Panc1 (cell line): ENCODE measurements around the gene FAM184B. TPM values are rescaled to one million over a fixed set of nuclear protein-coding genes. Genes with fewer than 3 reads are reported as not detected.

Experiments used
- ATAC-seq: fragments of 200-7000 bp; cut with Tn5 transposase; 2 replicates; pipeline ENCODE4 v1.9.1; 2020; ENCODE audit warnings: mild to moderate bottlenecking, moderate library complexity
- BruUV-seq: library from RNA; stranded (reverse); fragments of 400-500 nt; replicated peaks from 2 replicates; lab custom pipeline; 2021; lab: Mats Ljungman, UMichigan
- CTCF ChIA-PET: fragments of 300-600 bp; sonication (Branson Sonifier 250); formaldehyde crosslinking; loops from one replicate; lab custom pipeline; 2022; ENCODE audit warnings: antibody characterized with exemption; lab: Charles Lee
- POLR2A ChIA-PET: fragments of 300-600 bp; sonication (Branson Sonifier 250); formaldehyde crosslinking; loops from one replicate; lab custom pipeline; 2022; ENCODE audit warnings: antibody characterized with exemption; lab: Charles Lee
- DNase-seq: peaks from one replicate; pipeline ENCODE4 v3.0.0-alpha.2; 2010; ENCODE audit warnings: low read depth, low spot score
- H3K27ac ChIP-seq: 2 replicates; pipeline ENCODE4 v1.5.1; 2011; ENCODE audit warnings: mild to moderate bottlenecking, low read length, inconsistent platforms
- H3K27me3 ChIP-seq: fragments of 200-500 bp; sonication (Bioruptor generic); 2 replicates; pipeline ENCODE4 v1.6.0; 2014; ENCODE audit warnings: low read length, inconsistent platforms; ENCODE audit not compliant: control insufficient read depth, insufficient read depth
- H3K36me3 ChIP-seq: fragments of 200-500 bp; sonication (Bioruptor generic); 2 replicates; pipeline ENCODE4 v1.5.1; 2014; ENCODE audit warnings: inconsistent platforms, mild to moderate bottlenecking, low read length, moderate library complexity; ENCODE audit not compliant: control insufficient read depth, insufficient read depth
- H3K4me1 ChIP-seq: 2 replicates; pipeline ENCODE4 v1.5.1; 2011; ENCODE audit warnings: inconsistent platforms, mild to moderate bottlenecking, low read length, moderate library complexity; ENCODE audit not compliant: control insufficient read depth, insufficient read depth
- H3K4me3 ChIP-seq, 2 experiments: 2 replicates each; pipeline ENCODE4 v1.5.1; 2011 to 2012; ENCODE audit warnings: low read depth in 2 of 2, low read length in 2 of 2, mild to moderate bottlenecking in 2 of 2, inconsistent platforms in 1 of 2, moderate library complexity in 1 of 2
- H3K9me3 ChIP-seq: fragments of 200-500 bp; sonication (Bioruptor generic); 2 replicates; pipeline ENCODE4 v1.5.1; 2014; ENCODE audit warnings: low read depth, mild to moderate bottlenecking, inconsistent platforms, low read length, moderate library complexity; ENCODE audit not compliant: control insufficient read depth, insufficient read depth
- POLR2AphosphoS5 ChIP-seq: IDR thresholded peaks from 2 replicates; pipeline ENCODE4 v1.6.1; 2012; ENCODE audit warnings: mild to moderate bottlenecking, low read depth, low read length, moderate library complexity
- SIN3A ChIP-seq: IDR thresholded peaks from 2 replicates; pipeline ENCODE4 v1.6.1; 2012; ENCODE audit warnings: low read depth, mild to moderate bottlenecking, low read length, moderate library complexity, borderline replicate concordance; ENCODE audit not compliant: insufficient read depth
- TCF7L2 ChIP-seq: IDR thresholded peaks from 2 replicates; pipeline ENCODE4 v1.6.1; 2011; ENCODE audit warnings: mild to moderate bottlenecking, low read depth, low read length, inconsistent platforms
- in situ Hi-C: cut with HindIII; loops from 2 replicates; pipeline ENCODE4 v1.10.0; 2016; ENCODE audit warnings: low sequenced_read_pairs, low pct_unique_long_range_greater_than_20kb
- intact Hi-C: fragments of 100-400 bp; cut with micrococcal nuclease; formaldehyde crosslinking; loops from one replicate; pipeline ENCODE4 v1.10.0; 2022; ENCODE audit not compliant: unreplicated experiment
- total RNA-seq: library from RNA; stranded (reverse); gene quantifications from one replicate; pipeline ENCODE4 v1.2.1, GENCODE V29; 2021; ENCODE audit not compliant: unreplicated experiment
- TF ChIP-seq, protein P1 (sequence below): fragments of 450-650 bp; IDR thresholded peaks from 2 replicates; pipeline ENCODE4 v1.5.1; 2017; ENCODE audit warnings: mild to moderate bottlenecking
- TF ChIP-seq, protein P2 (sequence below), 2 experiments: IDR thresholded peaks; 2 replicates each; pipeline ENCODE4 v1.6.1; 2011 to 2012; ENCODE audit warnings: low read depth in 2 of 2, control low read depth in 1 of 2, low read length in 1 of 2, mild to moderate bottlenecking in 1 of 2, moderate library complexity in 1 of 2; ENCODE audit not compliant: insufficient read depth in 1 of 2

Gene FAM184B
- total RNA-seq, 1 experiment from 2014 or later = 0.03 TPM

DNA sequence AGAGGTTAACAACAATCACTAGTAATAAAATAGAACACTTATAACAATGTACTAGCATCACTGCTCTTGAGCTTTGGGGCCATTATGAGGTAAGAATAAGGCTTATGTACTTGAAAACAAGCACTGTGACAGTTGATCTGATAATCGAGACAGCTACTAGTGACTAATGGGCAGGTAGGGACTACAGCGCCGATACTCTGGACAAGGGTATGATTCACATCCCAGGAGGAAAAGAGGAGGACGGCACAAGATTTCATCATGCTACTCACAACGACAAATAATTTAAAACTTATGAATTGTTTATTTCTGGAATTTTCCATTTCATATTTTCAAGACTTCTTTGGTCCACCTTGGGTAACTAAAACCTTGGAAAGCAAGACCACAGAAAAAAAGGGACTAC, 62.3 kb downstream of the FAM184B start:
- ATAC-seq (no peak), DNase-seq (no peak)
- in situ Hi-C loops (no loop called here), intact Hi-C loops (no loop called here)
- H3K27ac ChIP-seq = no peak overlapping the region
- no peak for TF ChIP-seq SIN3A
- TF ChIP-seq, protein P1, sequence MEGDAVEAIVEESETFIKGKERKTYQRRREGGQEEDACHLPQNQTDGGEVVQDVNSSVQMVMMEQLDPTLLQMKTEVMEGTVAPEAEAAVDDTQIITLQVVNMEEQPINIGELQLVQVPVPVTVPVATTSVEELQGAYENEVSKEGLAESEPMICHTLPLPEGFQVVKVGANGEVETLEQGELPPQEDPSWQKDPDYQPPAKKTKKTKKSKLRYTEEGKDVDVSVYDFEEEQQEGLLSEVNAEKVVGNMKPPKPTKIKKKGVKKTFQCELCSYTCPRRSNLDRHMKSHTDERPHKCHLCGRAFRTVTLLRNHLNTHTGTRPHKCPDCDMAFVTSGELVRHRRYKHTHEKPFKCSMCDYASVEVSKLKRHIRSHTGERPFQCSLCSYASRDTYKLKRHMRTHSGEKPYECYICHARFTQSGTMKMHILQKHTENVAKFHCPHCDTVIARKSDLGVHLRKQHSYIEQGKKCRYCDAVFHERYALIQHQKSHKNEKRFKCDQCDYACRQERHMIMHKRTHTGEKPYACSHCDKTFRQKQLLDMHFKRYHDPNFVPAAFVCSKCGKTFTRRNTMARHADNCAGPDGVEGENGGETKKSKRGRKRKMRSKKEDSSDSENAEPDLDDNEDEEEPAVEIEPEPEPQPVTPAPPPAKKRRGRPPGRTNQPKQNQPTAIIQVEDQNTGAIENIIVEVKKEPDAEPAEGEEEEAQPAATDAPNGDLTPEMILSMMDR = no peak
- TF ChIP-seq, protein P2, sequence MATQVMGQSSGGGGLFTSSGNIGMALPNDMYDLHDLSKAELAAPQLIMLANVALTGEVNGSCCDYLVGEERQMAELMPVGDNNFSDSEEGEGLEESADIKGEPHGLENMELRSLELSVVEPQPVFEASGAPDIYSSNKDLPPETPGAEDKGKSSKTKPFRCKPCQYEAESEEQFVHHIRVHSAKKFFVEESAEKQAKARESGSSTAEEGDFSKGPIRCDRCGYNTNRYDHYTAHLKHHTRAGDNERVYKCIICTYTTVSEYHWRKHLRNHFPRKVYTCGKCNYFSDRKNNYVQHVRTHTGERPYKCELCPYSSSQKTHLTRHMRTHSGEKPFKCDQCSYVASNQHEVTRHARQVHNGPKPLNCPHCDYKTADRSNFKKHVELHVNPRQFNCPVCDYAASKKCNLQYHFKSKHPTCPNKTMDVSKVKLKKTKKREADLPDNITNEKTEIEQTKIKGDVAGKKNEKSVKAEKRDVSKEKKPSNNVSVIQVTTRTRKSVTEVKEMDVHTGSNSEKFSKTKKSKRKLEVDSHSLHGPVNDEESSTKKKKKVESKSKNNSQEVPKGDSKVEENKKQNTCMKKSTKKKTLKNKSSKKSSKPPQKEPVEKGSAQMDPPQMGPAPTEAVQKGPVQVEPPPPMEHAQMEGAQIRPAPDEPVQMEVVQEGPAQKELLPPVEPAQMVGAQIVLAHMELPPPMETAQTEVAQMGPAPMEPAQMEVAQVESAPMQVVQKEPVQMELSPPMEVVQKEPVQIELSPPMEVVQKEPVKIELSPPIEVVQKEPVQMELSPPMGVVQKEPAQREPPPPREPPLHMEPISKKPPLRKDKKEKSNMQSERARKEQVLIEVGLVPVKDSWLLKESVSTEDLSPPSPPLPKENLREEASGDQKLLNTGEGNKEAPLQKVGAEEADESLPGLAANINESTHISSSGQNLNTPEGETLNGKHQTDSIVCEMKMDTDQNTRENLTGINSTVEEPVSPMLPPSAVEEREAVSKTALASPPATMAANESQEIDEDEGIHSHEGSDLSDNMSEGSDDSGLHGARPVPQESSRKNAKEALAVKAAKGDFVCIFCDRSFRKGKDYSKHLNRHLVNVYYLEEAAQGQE (IDR thresholded peaks at IDR 0.05; ENCODE audit: insufficient read depth in 1 of 2, low read depth in 2 of 2, low read length in 1 of 2) = no peak
- no peak for TF ChIP-seq TCF7L2
- no peak for TF ChIP-seq POLR2AphosphoS5
- no peak overlapping the region for H3K4me3 ChIP-seq
- no peaks in the 10 kb centered on the region for H3K27me3 ChIP-seq
- H3K4me1 ChIP-seq = no peaks in the 10 kb centered on the region
- H3K9me3 ChIP-seq = no peaks in the 10 kb centered on the region
- BruUV-seq = no TSS peak
- CTCF ChIA-PET = no interaction called here
- POLR2A ChIA-PET = no interaction called here
- no peaks in the 10 kb centered on the region for H3K36me3 ChIP-seq

DNA sequence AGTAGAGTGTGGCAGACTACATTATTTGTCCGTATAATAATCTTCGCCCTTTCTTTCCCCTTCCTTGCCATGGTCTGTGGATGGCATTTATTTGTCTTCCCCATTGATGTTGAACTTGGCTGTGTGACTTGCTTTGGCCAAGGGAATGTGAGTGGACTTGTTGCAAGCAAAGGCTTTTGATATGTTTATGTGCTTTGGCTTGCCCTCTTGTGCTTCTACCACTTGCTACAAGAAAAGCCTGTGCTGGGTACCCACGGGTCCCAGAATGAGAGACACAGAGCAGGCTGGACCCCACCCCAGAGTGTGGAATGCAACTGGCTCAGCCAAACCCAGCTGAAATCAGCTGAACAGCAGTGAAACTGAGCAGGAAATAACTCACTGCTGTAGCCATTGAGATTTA, 63.0 kb downstream of the FAM184B start:
- ATAC-seq (no peak), DNase-seq (no peak)
- ChIA-PET POLR2A (no interaction called here), CTCF (no interaction called here)
- Histone ChIP-seq H3K27ac (no peak overlapping the region), H3K36me3 (no peaks in the 10 kb centered on the region), H3K9me3 (no peaks in the 10 kb centered on the region), H3K4me1 (no peaks in the 10 kb centered on the region), H3K27me3 (no peaks in the 10 kb centered on the region), H3K4me3 (no peak overlapping the region)
- in situ Hi-C loops (no loop called here), intact Hi-C loops (no loop called here)
- TF ChIP-seq TCF7L2 (no peak), SIN3A (no peak), POLR2AphosphoS5 (no peak)
- TF ChIP-seq, protein P1 = no peak
- TF ChIP-seq, protein P2 (IDR thresholded peaks at IDR 0.05; ENCODE audit: insufficient read depth in 1 of 2, low read depth in 2 of 2, low read length in 1 of 2) = no peak
- no TSS peak for BruUV-seq
